CD4-positive, alpha-beta T cell treated with Interleukin-2 at 100 ng/mL for 4 hours (primary cell): ENCODE measurements around the gene GNAS-AS1.

Experiments
- DNase-seq: peaks from one replicate; pipeline ENCODE4 v3.0.0-alpha.2; 2020; ENCODE audit warnings: low spot score

The GNAS-AS1 gene

GRCh38 chr20:58808271-58809046 lies 42.2 kb downstream of the GNAS-AS1 start:
- DNase-seq, result no peak

GRCh38 chr20:58807801-58808200 lies 42.9 kb downstream of the GNAS-AS1 start:
- no peak for DNase-seq

- no peak for DNase-seq
Measured at GRCh38 chr20:58803533-58803932, 47.2 kb downstream of the GNAS-AS1 start.

- DNase-seq, result no peak
Measured at GRCh38 chr20:58802061-58802460, 48.6 kb downstream of the GNAS-AS1 start.

GRCh38 chr20:58800134-58800871 lies 50.4 kb downstream of the GNAS-AS1 start:
- DNase-seq, result no peak

- no peak for DNase-seq
Measured at GRCh38 chr20:58797371-58798338, 53.0 kb downstream of the GNAS-AS1 start.

GRCh38 chr20:58795923-58796245 lies 54.8 kb downstream of the GNAS-AS1 start:
- no peak for DNase-seq

GRCh38 chr20:58795181-58795922 lies 55.4 kb downstream of the GNAS-AS1 start:
- DNase-seq, result no peak

- no peak for DNase-seq
Measured at GRCh38 chr20:58794510-58795180, 56.1 kb downstream of the GNAS-AS1 start.

- DNase-seq, result no peak
Measured at GRCh38 chr20:58793512-58794420, 56.9 kb downstream of the GNAS-AS1 start.

GRCh38 chr20:58792426-58792825 lies 58.3 kb downstream of the GNAS-AS1 start:
- DNase-seq, result no peak

GRCh38 chr20:58791286-58791685 lies 59.4 kb downstream of the GNAS-AS1 start:
- no peak for DNase-seq

- no peak for DNase-seq
Measured at GRCh38 chr20:58790454-58790853, 60.2 kb downstream of the GNAS-AS1 start.

GRCh38 chr20:58788896-58789544 lies 61.7 kb downstream of the GNAS-AS1 start:
- DNase-seq, result no peak

- no peak for DNase-seq
Measured at GRCh38 chr20:58787211-58788005, 63.3 kb downstream of the GNAS-AS1 start.

- DNase-seq, result no peak
Measured at GRCh38 chr20:58784321-58785074, 66.2 kb downstream of the GNAS-AS1 start.

- DNase-seq, result no peak
Measured at GRCh38 chr20:58783511-58784011, 67.1 kb downstream of the GNAS-AS1 start.

GRCh38 chr20:58781138-58781537 lies 69.6 kb downstream of the GNAS-AS1 start:
- no peak for DNase-seq
